ENCODE data around the gene DYRK1A. TPM values are rescaled to one million over a fixed set of nuclear protein-coding genes. Genes with fewer than 3 reads are reported as not detected.
A peak's percentile ranks its signal among the peaks of the same experiment; 100 is the strongest.

Gene DYRK1A
- total RNA-seq, 1 donor from 2014 or later, result 21.6 TPM

DNA sequence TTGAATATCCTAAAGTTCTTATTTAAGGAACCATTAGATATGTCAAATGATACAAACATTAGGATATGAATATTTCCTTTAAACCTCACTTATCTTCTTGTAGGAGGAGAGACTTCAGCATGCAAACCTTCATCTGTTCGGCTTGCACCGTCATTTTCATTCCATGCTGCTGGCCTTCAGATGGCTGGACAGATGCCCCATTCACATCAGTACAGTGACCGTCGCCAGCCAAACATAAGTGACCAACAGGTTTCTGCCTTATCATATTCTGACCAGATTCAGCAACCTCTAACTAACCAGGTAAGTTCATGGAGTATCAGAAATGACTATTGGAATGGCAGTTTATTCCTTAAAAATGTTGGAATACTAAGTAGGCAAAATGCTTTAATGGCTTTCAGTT is 106.0 kb downstream of the DYRK1A start:
- DNase-seq (ENCODE audit: low spot score), result no peak
- ATAC-seq, result no peak

DNA sequence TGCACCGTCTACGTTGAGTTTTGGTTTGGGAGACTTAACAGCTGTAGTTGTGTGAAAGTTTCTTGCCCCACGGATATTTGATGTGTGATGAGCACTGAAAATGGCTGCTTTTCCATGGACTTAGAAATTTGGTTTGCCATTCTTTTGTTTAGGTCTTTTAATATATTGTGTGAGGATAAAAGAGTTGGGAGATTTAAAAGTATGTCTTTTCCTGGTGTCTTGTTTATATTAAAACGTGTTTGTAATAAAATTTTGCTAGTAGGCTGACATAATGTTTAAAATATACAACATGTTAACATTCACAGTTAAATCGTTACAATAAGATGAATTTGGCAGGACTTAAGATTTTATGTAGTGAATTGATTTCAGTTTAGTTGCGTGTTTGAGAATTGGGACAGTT is 106.9 kb downstream of the DYRK1A start:
- DNase-seq (ENCODE audit: low spot score) (no peak), ATAC-seq (no peak)

DNA sequence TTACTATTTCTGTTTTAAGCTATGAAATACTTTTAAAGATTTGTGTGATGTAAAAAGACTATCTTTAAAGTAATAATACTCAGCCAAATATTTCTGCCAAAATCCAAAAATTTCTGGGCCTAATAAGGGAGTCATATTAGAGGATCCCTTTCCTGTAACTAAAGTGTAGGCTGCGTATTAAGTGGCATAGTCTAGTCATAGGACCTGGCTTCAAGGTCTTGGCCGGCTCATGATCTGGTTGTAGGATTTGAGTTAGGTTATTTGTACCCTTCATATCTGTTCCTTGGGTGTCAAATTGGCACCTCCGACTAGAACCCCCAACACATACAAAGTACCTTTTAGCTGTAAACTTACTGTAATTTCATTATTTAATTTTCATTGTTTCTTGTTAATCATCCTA is 107.8 kb downstream of the DYRK1A start:
- DNase-seq (ENCODE audit: low spot score) (no peak), ATAC-seq (no peak)

DNA sequence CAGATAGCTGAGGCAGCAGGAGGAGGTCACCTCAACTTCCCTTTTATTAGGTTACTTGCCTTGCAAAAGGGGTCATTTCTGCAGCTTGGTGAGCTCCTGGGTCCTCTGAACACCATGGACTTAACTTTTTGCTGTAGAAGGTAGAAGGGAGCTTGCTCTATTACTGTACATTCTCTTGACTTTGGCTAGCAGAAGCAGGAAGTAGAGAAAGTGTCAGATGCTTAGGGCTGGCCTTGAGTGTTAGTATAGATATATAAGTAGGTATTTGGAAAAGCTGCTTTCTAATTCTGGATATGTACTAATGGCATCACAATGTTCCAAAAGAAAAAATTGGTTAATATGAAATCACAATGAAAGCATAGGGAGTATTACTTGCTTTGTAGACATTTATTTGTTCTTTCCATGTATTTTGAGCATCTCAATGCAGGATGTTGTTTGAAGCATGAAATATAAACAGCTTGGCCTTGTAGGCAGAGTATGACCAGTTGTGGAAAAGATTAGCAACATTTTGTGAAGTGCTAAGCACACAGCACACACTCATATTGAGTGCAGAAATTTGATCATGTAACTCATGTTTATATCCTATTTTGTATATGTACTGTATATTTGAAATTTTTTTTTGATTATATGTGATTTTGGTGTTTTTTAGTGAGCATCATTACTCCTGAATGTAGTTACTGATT is 108.8 kb downstream of the DYRK1A start:
- peak; percentile 21 for ATAC-seq
- no peak for DNase-seq (ENCODE audit: low spot score)

DNA sequence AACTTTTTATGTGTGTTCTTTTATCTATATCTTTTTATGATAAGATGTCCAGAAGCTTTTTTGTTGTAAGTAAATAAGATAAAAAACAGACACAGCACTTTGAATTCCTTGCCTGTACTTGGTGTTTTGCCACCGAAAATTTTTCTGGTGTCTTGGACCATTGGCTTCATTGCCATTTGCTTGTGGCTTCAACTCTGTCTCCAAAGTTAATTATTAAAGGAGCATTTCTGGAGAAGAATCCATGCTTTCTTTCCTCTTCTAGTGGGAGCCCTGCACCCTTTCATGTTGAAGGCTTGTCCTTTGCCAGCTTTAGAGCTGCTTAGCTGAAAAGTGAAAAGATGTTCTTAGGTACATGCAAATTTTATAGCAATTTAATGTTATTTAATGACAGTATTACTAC is 112.2 kb downstream of the DYRK1A start:
- ATAC-seq, result peak; percentile 55
- no peak for DNase-seq (ENCODE audit: low spot score)

DNA sequence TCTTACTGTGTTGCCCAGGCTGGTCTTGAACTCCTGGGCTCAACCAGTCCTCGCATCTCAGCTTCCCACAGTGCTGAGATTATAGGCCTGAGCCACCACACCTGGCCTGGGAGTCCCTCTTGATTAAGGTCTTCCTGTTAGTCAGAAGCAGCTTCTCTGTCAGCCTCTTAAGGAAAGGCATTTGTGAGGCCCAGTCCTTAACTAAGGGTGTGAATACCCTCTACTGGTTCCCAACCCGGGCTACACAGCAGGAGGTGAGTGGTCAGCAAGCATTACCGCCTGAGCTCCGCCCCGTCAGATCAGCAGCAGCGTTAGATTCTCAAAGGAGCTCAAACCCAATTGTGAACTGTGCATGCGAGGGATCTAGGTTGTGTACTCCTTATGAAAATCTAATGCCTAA is 117.2 kb downstream of the DYRK1A start:
- ATAC-seq, result peak; percentile 11
- DNase-seq (ENCODE audit: low spot score), result no peak

DNA sequence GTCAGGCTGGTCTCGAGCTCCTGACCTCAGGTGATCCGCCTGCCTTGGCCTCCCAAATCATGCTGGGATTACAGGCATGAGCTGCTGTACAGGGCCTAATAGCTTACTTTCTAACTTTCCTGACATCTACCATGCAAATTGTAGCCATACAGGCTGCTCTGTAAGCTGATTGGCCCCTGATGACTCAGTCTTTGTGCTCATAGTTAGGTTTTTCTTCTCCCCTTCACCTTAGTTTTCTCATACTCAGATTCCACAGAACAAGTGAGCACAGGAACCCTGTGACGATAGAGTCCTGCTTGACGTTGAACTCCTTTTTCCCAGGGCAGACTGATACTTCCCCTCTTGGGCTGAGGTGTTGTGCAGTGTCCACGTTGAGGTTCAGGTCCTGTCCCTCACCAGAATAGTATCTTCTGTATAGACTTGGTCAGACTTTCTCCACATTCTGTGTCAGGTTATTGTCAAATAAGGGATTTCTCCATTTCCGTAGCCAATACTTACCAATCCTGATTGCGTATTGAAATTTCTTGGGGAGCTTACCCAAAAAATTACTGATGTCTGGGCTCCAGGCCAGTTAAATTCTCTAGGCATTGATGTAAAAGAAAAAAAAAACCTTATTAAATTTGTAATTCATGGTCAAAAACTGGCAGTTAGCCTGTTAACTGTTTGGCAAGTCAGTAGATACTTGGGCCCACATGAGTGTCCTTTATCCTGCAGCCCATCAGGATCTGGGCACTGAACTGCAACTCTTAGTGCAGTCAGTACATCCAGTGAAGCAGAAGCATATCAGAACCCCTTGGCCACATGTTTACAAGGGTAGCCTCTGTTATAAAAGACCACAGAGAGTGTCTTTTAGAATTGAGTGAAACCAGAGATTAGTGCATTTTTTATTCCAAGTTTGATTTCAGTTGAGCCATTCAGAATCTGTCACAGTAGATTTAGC is 118.2 kb downstream of the DYRK1A start:
- DNase-seq (ENCODE audit: low spot score) (no peak), ATAC-seq (peak; percentile 17)

DNA sequence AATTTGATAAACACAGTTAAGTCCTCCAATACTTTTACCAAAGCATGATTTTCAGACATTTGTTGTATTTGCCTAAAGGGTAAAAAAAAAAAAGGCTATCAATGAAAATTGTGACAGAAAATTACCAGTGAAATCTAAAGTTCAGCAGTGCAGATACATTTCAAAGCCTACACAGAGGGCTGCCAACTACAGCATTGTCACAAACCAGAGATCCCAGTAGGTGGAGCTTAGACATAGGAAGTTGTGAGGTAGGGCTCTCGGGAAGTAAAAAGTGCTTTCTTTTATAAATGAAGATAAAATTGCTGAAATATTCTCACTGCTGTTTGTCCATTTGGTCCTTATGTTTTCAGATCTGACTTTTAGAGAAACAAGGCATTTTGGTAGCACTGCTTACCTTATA is 123.0 kb downstream of the DYRK1A start:
- DNase-seq (ENCODE audit: low spot score) (no peak), ATAC-seq (peak; percentile 82)

DNA sequence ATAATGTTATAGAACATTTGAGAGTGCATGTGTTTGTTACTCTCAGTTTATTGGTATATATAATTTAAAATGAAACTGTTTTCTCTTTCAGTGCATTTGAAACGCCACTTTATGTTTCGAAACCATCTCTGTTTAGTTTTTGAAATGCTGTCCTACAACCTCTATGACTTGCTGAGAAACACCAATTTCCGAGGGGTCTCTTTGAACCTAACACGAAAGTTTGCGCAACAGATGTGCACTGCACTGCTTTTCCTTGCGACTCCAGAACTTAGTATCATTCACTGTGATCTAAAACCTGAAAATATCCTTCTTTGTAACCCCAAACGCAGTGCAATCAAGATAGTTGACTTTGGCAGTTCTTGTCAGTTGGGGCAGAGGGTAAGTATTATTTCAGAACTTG is 123.5 kb downstream of the DYRK1A start:
- no peak for DNase-seq (ENCODE audit: low spot score)
- no peak for ATAC-seq

DNA sequence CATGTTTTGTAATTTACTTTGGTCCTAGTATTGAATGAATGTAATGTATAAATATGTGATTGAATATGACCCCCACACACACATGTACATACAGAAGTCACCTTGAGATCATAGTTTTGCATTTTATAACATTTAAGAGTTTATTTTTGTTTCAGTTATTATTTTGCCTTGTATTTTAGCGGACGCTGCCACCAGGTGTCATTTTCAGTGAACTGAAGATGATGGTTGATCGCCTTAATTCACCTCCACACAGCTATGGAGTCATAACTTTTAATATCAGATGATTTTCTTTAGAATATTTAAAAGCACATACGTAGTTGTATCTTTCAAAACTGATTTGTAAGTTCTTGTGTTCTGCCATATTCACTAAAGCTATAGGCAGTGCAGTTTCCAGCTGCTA is 130.4 kb downstream of the DYRK1A start:
- ATAC-seq (no peak), DNase-seq (ENCODE audit: low spot score) (no peak)

DNA sequence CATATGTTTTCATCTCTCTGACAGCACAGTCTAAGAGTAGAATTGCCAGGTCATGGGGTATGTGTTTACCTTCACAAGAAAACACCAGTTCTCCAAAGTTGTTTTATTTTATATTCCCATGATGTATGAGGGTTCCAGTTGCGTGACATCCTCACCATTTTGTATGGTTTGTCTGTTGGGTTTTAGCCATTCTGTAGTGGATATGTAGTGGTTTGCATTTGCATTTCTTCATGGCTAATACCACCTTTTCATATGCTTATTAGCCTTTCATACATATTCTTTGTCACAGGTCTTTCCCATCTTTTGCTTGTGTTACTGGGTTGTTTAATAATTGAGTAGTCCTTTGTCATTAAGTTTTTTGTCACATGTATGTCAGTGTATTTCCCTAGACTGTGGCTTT is 132.1 kb downstream of the DYRK1A start:
- no peak for DNase-seq (ENCODE audit: low spot score)
- no peak for ATAC-seq

DNA sequence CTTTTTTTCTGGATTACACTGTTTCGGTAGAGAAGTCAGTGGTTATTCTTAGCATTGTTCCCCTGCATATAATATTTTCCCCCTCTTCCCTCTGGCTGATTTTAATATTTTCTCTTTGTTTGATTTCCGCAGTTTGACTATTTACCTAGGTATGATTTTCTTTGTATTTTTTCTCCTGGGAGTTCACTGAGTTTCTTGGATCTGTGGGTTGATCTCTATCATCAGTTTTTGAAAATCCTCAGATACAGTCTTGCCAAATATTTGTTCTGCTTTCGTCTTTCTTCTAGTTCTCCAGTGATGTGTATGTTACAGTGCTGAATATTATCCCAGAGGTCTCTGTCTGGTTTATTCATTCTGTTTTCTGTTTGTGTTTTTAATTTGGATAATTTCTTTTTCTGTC is 136.4 kb downstream of the DYRK1A start:
- no peak for ATAC-seq

DNA sequence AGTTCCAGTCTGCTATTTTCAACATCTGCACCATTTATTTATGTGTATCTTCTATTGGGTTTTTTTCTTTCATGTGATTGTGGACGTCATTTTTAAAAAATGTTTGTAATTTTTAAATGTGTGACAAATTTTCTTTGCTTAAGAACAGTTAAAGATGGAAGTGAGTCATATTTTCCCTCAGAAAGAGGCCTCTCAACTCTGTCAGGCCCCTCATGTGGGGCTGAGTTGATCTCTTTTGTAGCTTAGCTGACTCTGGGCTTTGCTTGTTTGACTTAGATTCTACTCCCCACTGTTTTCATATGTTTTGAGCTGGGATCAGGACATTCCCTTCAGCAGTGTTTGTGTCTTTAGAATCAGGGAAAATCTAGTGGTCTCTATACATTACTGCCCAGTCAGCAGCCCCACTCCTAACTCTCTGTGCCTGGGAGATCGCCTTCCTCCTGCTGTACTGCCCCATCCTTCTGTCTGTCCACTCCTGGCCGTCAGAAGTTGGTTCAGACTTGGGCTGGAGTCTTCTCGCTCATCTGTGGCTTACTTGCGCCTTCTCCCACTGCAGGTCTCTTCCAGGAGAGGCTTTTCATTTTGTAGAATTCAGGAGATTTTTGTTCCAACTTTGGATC is 137.4 kb downstream of the DYRK1A start:
- ATAC-seq (no peak), DNase-seq (ENCODE audit: low spot score) (no peak)

More for the DNA sequence above, 136.4 kb downstream of the DYRK1A start:
- no peak for DNase-seq (ENCODE audit: low spot score)

DNA sequence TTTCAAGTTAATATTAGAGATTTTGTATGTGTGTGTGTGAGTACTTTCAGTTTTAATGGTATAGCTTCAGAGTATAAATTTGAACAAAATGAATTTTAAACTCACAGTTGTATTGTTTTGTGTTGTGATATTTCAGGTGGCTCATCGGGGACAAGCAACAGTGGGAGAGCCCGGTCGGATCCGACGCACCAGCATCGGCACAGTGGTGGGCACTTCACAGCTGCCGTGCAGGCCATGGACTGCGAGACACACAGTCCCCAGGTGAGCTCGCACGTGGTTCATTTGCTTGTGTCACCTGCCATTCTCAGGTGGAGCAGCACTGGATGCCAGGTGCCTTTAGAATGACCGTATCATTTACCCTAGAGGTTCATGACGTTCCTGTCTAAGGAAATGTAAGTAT is 139.4 kb downstream of the DYRK1A start:
- ATAC-seq (no peak), DNase-seq (ENCODE audit: low spot score) (no peak)

DNA sequence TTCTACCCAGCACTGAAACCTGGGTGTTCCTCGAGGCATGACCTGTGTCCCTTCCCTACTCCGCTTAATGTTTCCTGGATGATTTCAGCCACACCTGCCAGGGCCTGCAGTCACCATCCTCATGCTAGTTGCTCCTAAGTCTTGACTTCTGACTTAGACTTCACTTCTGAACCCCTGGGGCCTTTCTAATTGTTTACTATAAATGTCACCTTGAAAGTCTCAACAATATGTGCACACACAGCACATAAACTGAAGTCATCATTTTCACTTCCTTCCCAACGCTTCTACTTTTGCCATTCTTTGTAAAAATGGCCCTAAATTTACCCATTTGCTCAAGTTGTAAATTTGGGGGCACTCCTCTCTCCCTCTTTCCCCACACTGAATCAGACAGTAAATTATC is 141.1 kb downstream of the DYRK1A start:
- DNase-seq (ENCODE audit: low spot score), result no peak
- no peak for ATAC-seq

DNA sequence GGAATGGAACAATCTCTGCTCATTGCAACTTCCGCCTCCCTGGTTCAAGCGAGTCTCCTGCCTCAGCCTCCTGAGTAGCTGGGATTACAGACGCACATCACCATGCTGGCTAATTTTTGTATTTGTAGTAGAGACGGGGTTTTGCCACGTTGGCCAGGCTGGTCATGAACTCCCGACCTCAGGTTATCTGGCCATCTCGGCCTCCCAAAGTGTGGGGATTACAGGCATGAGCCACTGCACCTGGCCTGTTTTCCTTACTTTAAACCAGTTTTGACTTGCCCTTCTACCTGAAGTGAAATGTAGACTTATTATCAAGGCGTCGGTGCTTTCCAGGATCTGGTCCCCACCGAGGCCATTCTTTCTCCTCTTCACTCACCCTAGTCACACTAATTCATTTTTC is 141.8 kb downstream of the DYRK1A start:
- ATAC-seq, result no peak
- DNase-seq (ENCODE audit: low spot score), result no peak

DNA sequence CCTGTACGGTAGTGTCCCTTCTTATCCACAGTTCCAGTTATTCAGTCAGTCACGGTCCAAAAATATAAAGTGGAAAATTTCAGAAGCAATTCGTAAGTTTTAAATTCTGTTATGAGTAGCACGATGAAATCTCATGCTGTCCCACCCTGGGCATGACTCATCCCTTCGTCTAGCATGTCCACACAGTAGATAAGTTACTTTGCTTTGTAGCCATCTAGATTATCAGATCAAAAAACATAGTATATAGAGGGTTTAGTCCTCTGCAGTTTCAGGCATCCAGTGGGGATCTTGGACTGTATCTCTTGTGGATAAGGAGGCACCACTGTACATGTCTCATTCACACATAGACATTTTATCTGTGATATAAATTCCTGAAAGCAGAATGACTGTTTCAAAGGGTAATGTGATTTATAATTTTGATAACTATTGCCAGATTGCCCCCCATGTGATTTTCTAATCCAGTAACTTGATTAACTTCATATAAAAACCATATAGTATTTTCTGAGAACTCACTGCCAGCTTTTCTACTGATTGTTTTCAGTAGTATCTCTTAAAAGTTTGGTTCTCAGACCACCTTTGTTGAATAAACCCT is 143.3 kb downstream of the DYRK1A start:
- DNase-seq (ENCODE audit: low spot score) (no peak), ATAC-seq (no peak)

DNA sequence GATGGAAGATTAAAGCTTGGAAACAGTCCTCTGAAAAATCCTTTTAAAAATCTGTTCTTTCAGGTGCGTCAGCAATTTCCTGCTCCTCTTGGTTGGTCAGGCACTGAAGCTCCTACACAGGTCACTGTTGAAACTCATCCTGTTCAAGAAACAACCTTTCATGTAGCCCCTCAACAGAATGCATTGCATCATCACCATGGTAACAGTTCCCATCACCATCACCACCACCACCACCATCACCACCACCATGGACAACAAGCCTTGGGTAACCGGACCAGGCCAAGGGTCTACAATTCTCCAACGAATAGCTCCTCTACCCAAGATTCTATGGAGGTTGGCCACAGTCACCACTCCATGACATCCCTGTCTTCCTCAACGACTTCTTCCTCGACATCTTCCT is 145.3 kb downstream of the DYRK1A start:
- ATAC-seq (no peak), DNase-seq (ENCODE audit: low spot score) (no peak)

DNA sequence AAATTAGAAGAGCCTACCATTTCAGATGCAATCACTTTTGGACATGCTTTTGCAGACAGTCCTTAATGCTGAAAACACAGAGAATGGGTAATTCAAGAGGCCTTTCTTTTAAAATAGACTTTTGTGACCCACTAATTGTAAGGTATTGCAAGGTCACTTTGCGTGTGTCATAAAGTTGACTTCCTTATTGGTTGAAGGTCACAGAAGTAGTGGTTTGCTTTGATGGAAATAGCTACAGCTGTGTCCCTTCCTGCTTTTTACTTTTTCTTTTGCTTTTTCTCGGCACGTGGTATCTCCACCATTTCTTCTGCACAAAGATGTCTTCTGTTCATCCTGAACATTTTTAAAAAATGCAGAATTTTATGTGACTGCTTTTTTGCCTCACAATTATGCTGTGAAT is 146.8 kb downstream of the DYRK1A start:
- no peak for DNase-seq (ENCODE audit: low spot score)
- no peak for ATAC-seq

DNA sequence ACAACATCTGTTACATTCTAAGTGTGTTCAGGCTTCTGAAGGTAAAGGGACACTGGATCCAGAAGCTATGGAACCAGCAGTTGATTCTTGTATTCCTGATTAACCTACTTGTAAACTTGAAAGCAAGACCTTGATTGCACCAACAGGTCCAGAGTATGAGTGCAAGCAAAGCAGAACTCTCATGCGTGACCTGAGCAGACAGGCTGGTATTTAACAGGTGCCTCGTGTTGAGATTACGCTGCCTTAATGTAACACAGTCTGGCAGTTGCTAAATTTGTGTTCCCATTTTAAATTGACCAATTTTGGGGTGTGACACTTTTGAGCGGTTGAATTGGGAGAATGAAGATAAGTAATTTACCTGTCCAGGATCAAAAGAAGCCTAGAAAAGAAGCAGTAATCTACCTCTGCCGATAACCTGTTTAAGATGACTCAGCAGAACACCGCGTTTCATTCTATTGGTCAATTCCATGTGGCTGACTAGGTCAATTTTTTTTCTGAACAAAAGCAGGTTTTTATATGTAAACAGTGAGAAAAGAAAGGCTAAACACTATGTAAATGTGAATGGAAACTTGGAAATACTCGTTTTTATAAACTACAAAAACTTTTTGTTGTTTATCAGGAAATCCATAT is 147.6 kb downstream of the DYRK1A start:
- no peak for DNase-seq (ENCODE audit: low spot score)
- peak; percentile 61 for ATAC-seq

DNA sequence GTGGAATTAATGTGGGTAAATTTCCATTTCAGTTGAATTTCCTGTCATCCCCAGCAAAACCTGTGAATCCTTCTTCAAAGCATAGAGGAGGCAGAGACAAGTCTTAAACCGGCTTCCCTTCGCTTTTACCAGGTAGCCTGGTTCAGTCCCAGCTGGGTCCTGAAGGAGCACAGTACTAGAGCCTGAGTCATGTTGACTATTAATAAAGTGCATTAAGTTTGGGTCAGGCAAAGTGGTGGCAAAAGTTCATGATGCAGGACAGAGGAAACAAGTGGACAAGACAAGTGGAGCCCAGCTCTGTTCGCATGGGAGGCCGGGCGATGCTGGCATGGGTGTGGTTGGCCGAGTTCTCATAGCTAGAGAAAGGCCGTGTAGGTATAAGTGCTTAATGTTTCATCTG is 150.4 kb downstream of the DYRK1A start:
- DNase-seq (ENCODE audit: low spot score), result no peak
- no peak for ATAC-seq

Measured in left lobe of liver (tissue), 2 donors.